GM23338 (cell line): ENCODE data around the gene CNTNAP5. TPM values are rescaled to one million over a fixed set of nuclear protein-coding genes. Genes with fewer than 3 reads are reported as not detected.

Experiments used
- ATAC-seq: fragments of 200-7000 bp; cut with Tn5 transposase; 3 replicates; pipeline ENCODE4 v1.9.1; 2020
- DNase-seq: peaks from one replicate; pipeline ENCODE4 v3.0.0-alpha.2; 2015; ENCODE audit warnings: low spot score
- H2AFZ ChIP-seq: fragments of 200-600 bp; sonication (generic); 2 replicates; pipeline ENCODE4 v1.8.0; 2016; ENCODE audit warnings: antibody characterized with exemption, mild to moderate bottlenecking, moderate library complexity
- H3F3A ChIP-seq: fragments of 200-600 bp; sonication (generic); replicated peaks from 2 replicates; pipeline ENCODE4 v1.8.0; 2017; ENCODE audit warnings: antibody characterized with exemption, mixed run types, low read depth
- H3K27ac ChIP-seq: fragments of 200-600 bp; sonication (generic); 2 replicates; pipeline ENCODE4 v1.6.1; 2016; ENCODE audit warnings: low read depth
- H3K27me3 ChIP-seq: fragments of 200-600 bp; sonication (generic); 2 replicates; pipeline ENCODE4 v1.8.0; 2016; ENCODE audit warnings: mild to moderate bottlenecking, mixed run types, moderate library complexity; ENCODE audit not compliant: insufficient read depth
- H3K36me3 ChIP-seq: fragments of 200-600 bp; sonication (generic); 2 replicates; pipeline ENCODE4 v1.8.0; 2016; ENCODE audit warnings: mild to moderate bottlenecking; ENCODE audit not compliant: insufficient read depth
- H3K4me1 ChIP-seq: fragments of 200-600 bp; sonication (generic); 2 replicates; pipeline ENCODE4 v1.8.0; 2016; ENCODE audit warnings: mild to moderate bottlenecking, moderate library complexity; ENCODE audit not compliant: insufficient read depth
- H3K4me2 ChIP-seq: fragments of 200-600 bp; sonication (generic); 2 replicates; pipeline ENCODE4 v1.7.1; 2017; ENCODE audit warnings: mixed run types
- H3K4me3 ChIP-seq: fragments of 200-600 bp; sonication (generic); 2 replicates; pipeline ENCODE4 v1.6.1; 2016; ENCODE audit warnings: mixed run types
- H3K79me2 ChIP-seq: fragments of 200-600 bp; sonication (generic); replicated peaks from 2 replicates; pipeline ENCODE4 v1.8.0; 2017; ENCODE audit warnings: mild to moderate bottlenecking; ENCODE audit not compliant: insufficient read depth
- H3K9me2 ChIP-seq: fragments of 200-600 bp; sonication (generic); 2 replicates; pipeline ENCODE4 v1.8.0; 2017; ENCODE audit not compliant: insufficient read depth
- H4K20me1 ChIP-seq: fragments of 200-600 bp; sonication (generic); replicated peaks from 2 replicates; pipeline ENCODE4 v1.8.0; 2017; ENCODE audit warnings: mild to moderate bottlenecking; ENCODE audit not compliant: insufficient read depth
- H3K27ac Mint-ChIP-seq: 2 replicates; pipeline ENCODE4 v1.8.0; 2020; ENCODE audit warnings: inconsistent platforms, mild to moderate bottlenecking, moderate library complexity, mixed read lengths
- H3K27me3 Mint-ChIP-seq: 3 replicates; pipeline ENCODE4 v1.8.0; 2022; ENCODE audit warnings: low read depth, mild to moderate bottlenecking, moderate library complexity, mixed read lengths, inconsistent platforms; ENCODE audit not compliant: insufficient read depth, poor library complexity
- H3K36me3 Mint-ChIP-seq: 3 replicates; pipeline ENCODE4 v1.8.0; 2021; ENCODE audit warnings: low read depth, mild to moderate bottlenecking, inconsistent platforms, moderate library complexity, mixed read lengths
- H3K4me1 Mint-ChIP-seq: 3 replicates; pipeline ENCODE4 v1.8.0; 2020; ENCODE audit warnings: mild to moderate bottlenecking, inconsistent platforms, mixed read lengths
- H3K4me3 Mint-ChIP-seq: 3 replicates; pipeline ENCODE4 v1.8.0; 2021; ENCODE audit warnings: moderate library complexity, mild to moderate bottlenecking, inconsistent platforms, mixed read lengths
- H3K9me3 Mint-ChIP-seq: 3 replicates; pipeline ENCODE4 v1.8.0; 2020; ENCODE audit warnings: moderate library complexity, mild to moderate bottlenecking, inconsistent platforms, mixed read lengths
- EZH2phosphoT487 ChIP-seq: fragments of 200-600 bp; sonication (generic); IDR thresholded peaks from one replicate; pipeline ENCODE4 v1.8.1; 2018; ENCODE audit warnings: antibody characterized with exemption; ENCODE audit not compliant: unreplicated experiment
- NANOG ChIP-seq: IDR thresholded peaks from 2 replicates; pipeline ENCODE4 v1.6.1; 2016; ENCODE audit warnings: antibody characterized with exemption, borderline replicate concordance
- POLR2AphosphoS5 ChIP-seq: IDR thresholded peaks from 2 replicates; pipeline ENCODE4 v1.6.1; 2016; ENCODE audit warnings: antibody characterized with exemption, low read depth
- STAT1 ChIP-seq: IDR thresholded peaks from one replicate; pipeline ENCODE4 v1.6.1; 2016; ENCODE audit warnings: antibody characterized with exemption; ENCODE audit not compliant: unreplicated experiment
- ZNF462 ChIP-seq: fragments of 250-450 bp; sonication (Bioruptor Pico); IDR thresholded peaks from 2 replicates; pipeline ENCODE4 v1.5.0; 2020; ENCODE audit warnings: mild to moderate bottlenecking, moderate library complexity
- polyA plus RNA-seq: library from polyadenylated mRNA; unstranded; fragments of >200 nt; fragmentation: Nextera tagmentation; extraction: Ambion mirVana; gene quantifications from 2 replicates; pipeline ENCODE4 v1.2.1, GENCODE V29; 2016
- total RNA-seq: library from RNA; depleted of rRNA; stranded (reverse); fragments of >200 nt; shearing (Covaris generic); gene quantifications from 2 replicates; pipeline ENCODE4 v1.2.3, GENCODE V29; 2014

Gene CNTNAP5
- total and polyA plus RNA-seq, 2 experiments from 2014 or later, result 0.49 to 0.50 TPM

DNA sequence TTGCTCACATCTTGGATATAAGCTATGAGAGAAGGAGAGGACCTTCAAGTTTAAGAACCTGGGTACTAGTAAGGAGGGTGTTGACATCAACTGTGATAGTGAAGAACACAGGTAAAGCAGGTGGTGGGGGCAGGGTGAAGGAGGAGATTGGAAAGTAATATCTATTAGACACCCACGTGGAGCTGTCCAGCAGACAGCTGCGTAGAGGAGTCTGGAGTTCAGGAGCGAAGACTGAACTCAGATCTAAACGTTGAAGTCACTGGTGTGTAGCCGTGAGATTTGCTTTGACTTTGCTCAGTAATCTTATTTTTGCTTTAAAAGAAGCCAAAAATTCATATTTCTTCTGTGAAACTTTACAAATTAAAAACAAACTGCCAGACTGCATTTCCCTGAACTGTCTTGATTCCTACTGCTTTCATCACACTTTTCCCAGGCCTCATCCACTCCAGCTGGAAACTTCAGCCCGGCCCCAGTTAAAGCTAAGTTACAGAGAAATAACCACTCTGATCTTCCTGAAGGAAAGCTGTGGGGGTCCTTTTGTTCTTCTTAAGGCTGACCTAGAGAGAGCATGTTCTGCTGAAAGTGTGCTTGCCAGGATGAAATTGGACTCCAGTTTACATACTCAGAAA is 533.3 kb downstream of the CNTNAP5 start:
- H3K36me3 ChIP-seq, result no peaks in the 10 kb centered on the region
- H3K4me1 ChIP-seq, result no peaks in the 10 kb centered on the region
- Mint-ChIP-seq H3K9me3 (no peaks in the 10 kb centered on the region; the same call in 2 of the 3 replicates), H3K4me1 (peaks cover 4% of the 10 kb centered on the region; the same call in 1 of the 3 replicates), H3K27ac (no peak overlapping the region), H3K4me3 (no peak overlapping the region), H3K27me3 (peaks cover 1% of the 10 kb centered on the region), H3K36me3 (no peaks in the 10 kb centered on the region)
- DNase-seq (no peak), ATAC-seq (no peak)
- no peak overlapping the region for H3K4me3 ChIP-seq
- H3K27ac ChIP-seq, result no peak overlapping the region
- TF ChIP-seq STAT1 (no peak), NANOG (no peak)
- H3K4me2 ChIP-seq, result no peak overlapping the region
- no peaks in the 10 kb centered on the region for H3K9me2 ChIP-seq
- H3K79me2 ChIP-seq, result no peaks in the 10 kb centered on the region
- no peak overlapping the region for H2AFZ ChIP-seq
- no peaks in the 10 kb centered on the region for H4K20me1 ChIP-seq
- no peaks in the 10 kb centered on the region for H3F3A ChIP-seq
- no peaks in the 10 kb centered on the region for H3K27me3 ChIP-seq

DNA sequence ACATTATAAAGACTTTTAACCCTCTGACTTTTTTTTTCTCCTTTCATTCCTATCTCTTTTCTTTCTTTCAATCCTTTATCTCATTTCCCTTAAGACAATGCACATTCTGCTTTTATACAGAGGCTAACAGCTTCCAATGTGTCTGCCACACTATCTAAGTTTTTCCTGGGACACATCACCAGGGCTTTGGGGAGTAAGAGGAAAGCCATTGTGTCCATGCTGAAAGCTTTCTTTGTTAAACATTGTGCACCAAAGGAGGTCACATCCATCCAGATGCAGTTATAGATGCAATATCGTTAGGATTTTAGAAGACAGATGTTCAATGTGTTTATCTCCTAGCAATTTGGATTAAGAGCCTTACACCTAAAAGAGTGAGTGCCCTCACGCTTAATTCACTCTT is 534.1 kb downstream of the CNTNAP5 start:
- no peak overlapping the region for H3K4me3 Mint-ChIP-seq
- no peak for TF ChIP-seq POLR2AphosphoS5
- no peak for TF ChIP-seq EZH2phosphoT487
- TF ChIP-seq ZNF462 (CRISPR knock-in tag), result no peak
- DNase-seq (no peak), ATAC-seq (no peak)
- no peaks in the 10 kb centered on the region for H3K9me3 Mint-ChIP-seq
- no peaks in the 10 kb centered on the region for H3K36me3 Mint-ChIP-seq
- H3K4me1 ChIP-seq, result no peaks in the 10 kb centered on the region
- H3K27me3 ChIP-seq, result no peaks in the 10 kb centered on the region
- H2AFZ ChIP-seq, result no peak overlapping the region
- no peaks in the 10 kb centered on the region for H3K9me2 ChIP-seq
- H3F3A ChIP-seq, result no peaks in the 10 kb centered on the region
- H3K27me3 Mint-ChIP-seq, result peaks cover 1% of the 10 kb centered on the region
- no peaks in the 10 kb centered on the region for H3K79me2 ChIP-seq
- H3K27ac ChIP-seq, result no peak overlapping the region
- no peak overlapping the region for H3K4me2 ChIP-seq
- no peaks in the 10 kb centered on the region for H3K36me3 ChIP-seq
- peaks cover 4% of the 10 kb centered on the region; the same call in 1 of the 3 replicates for H3K4me1 Mint-ChIP-seq
- no peak overlapping the region for H3K27ac Mint-ChIP-seq
- H3K4me3 ChIP-seq, result no peak overlapping the region
- no peaks in the 10 kb centered on the region for H4K20me1 ChIP-seq
